ENCODE results near the gene SETD1B.

DNA sequence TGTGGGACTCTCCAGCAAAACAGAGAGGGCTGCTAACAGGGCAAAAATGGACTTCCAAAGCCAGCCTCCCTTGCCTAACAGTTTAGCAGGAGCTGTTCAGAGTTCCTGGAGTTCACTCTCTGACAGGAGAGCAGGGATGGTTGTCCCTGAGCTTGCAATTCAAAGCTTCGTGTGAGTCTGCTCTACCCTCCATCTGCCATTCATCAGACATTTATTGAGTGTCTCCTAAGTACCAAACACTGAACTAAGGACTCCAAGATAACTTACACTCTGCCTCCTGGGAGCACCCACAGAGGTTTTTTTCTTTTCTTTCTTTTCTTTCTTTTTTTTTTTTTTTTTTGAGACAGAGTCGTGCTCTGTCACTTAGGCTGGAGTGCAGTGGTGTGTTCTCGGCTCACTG is 39.0 kb upstream of the SETD1B start:
- TF ChIP-seq PATZ1 (CRISPR knock-in tag; IDR thresholded peaks at IDR 0.05; ENCODE audit: borderline replicate concordance) (no peak), ZFP30 (CRISPR knock-in tag; IDR thresholded peaks at IDR 0.05) (no peak)
